Ishikawa (cell line): ENCODE measurements around the gene TST.

Experiments used
- CREB1 ChIP-seq: IDR thresholded peaks from 2 replicates; pipeline ENCODE4 v1.6.1; 2012; ENCODE audit warnings: low read depth
- EP300 ChIP-seq: IDR thresholded peaks from 2 replicates; pipeline ENCODE4 v1.6.1; 2012; ENCODE audit warnings: borderline replicate concordance
- FOXM1 ChIP-seq: IDR thresholded peaks from 2 replicates; pipeline ENCODE4 v1.6.1; 2012; ENCODE audit warnings: low read depth, borderline replicate concordance
- MAX ChIP-seq: IDR thresholded peaks from 2 replicates; pipeline ENCODE4 v1.6.1; 2012
- NFIC ChIP-seq: IDR thresholded peaks from 2 replicates; pipeline ENCODE4 v1.6.1; 2012
- TAF1 ChIP-seq: IDR thresholded peaks from 2 replicates; pipeline ENCODE4 v1.6.1; 2012; ENCODE audit warnings: low read depth, mild to moderate bottlenecking
- USF1 ChIP-seq: IDR thresholded peaks from 2 replicates; pipeline ENCODE4 v1.6.1; 2012
- YY1 ChIP-seq: IDR thresholded peaks from 2 replicates; pipeline ENCODE4 v1.6.1; 2012; ENCODE audit warnings: low read depth
- ZBTB7A ChIP-seq: IDR thresholded peaks from 2 replicates; pipeline ENCODE4 v1.6.1; 2012; ENCODE audit warnings: low read depth
- TF ChIP-seq, protein P1 (sequence below): IDR thresholded peaks from 2 replicates; pipeline ENCODE4 v1.6.1; 2012; ENCODE audit warnings: low read depth, mild to moderate bottlenecking

- TF ChIP-seq CREB1: no peak
- TF ChIP-seq YY1: no peak
- no peak for TF ChIP-seq FOXM1
- TF ChIP-seq EP300: no peak
- TF ChIP-seq USF1: no peak
- no peak for TF ChIP-seq MAX
- TF ChIP-seq, protein P1, sequence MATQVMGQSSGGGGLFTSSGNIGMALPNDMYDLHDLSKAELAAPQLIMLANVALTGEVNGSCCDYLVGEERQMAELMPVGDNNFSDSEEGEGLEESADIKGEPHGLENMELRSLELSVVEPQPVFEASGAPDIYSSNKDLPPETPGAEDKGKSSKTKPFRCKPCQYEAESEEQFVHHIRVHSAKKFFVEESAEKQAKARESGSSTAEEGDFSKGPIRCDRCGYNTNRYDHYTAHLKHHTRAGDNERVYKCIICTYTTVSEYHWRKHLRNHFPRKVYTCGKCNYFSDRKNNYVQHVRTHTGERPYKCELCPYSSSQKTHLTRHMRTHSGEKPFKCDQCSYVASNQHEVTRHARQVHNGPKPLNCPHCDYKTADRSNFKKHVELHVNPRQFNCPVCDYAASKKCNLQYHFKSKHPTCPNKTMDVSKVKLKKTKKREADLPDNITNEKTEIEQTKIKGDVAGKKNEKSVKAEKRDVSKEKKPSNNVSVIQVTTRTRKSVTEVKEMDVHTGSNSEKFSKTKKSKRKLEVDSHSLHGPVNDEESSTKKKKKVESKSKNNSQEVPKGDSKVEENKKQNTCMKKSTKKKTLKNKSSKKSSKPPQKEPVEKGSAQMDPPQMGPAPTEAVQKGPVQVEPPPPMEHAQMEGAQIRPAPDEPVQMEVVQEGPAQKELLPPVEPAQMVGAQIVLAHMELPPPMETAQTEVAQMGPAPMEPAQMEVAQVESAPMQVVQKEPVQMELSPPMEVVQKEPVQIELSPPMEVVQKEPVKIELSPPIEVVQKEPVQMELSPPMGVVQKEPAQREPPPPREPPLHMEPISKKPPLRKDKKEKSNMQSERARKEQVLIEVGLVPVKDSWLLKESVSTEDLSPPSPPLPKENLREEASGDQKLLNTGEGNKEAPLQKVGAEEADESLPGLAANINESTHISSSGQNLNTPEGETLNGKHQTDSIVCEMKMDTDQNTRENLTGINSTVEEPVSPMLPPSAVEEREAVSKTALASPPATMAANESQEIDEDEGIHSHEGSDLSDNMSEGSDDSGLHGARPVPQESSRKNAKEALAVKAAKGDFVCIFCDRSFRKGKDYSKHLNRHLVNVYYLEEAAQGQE: no peak
- TF ChIP-seq NFIC: no peak
- no peak for TF ChIP-seq TAF1
- TF ChIP-seq ZBTB7A: no peak
Measured at GRCh38 chr22:37022483-37023337, 3.5 kb upstream of the TST start.
